ENCODE results near the gene NEK9. TPM values are rescaled to one million over a fixed set of nuclear protein-coding genes. Genes with fewer than 3 reads are reported as not detected.
"Not testable (repeated sequence)": the region's sequence is repeated elsewhere in the genome, so short reads cannot be mapped to it uniquely, and the experiment has no call there.

Gene NEK9
- total RNA-seq, 1 donor from 2014 or later: 119 TPM

- ATAC-seq (no peak), DNase-seq (no peak)
- intact Hi-C loops (cut with micrococcal nuclease): loop anchor here (10.0 kb wide), 1 partner anchor 135 kb away; no protein-coding TSS in a partner anchor
Measured at GRCh38 chr14:75079521-75079920, 47.3 kb downstream of the NEK9 start.

GRCh38 chr14:75077794-75078193, 49.1 kb downstream of the NEK9 start:
- DNase-seq (no peak), ATAC-seq (no peak)
- intact Hi-C loops (cut with micrococcal nuclease): loop anchor here (10.0 kb wide), 1 partner anchor 133 kb away; no protein-coding TSS in a partner anchor

GRCh38 chr14:75070383-75070782, 56.5 kb downstream of the NEK9 start:
- no peak for ATAC-seq
- DNase-seq: no peak
- intact Hi-C loops (cut with micrococcal nuclease): loop anchor here (10.0 kb wide), 1 partner anchor 126 kb away; no protein-coding TSS in a partner anchor

GRCh38 chr14:75069811-75070145, 57.1 kb downstream of the NEK9 start:
- intact Hi-C loops (cut with micrococcal nuclease): loop anchor here (10.0 kb wide), 1 partner anchor 125 kb away; no protein-coding TSS in a partner anchor
- ATAC-seq: peak; percentile 21
- DNase-seq: no peak

- ATAC-seq (peak; percentile 93), DNase-seq (peak; percentile 99)
- intact Hi-C loops (cut with micrococcal nuclease): no loop called here
Measured at GRCh38 chr14:75069121-75069810, 57.6 kb downstream of the NEK9 start, which contains the start of gene ZC2HC1C. ZC2HC1C (plus strand) TSS chr14:75069641; CDS start chr14:75070574, 933 bp downstream.

GRCh38 chr14:75068294-75069120, 58.3 kb downstream of the NEK9 start:
- peak; percentile 0 for ATAC-seq

GRCh38 chr14:75067765-75068164, 59.1 kb downstream of the NEK9 start:
- intact Hi-C loops (cut with micrococcal nuclease); ATAC-seq; DNase-seq: not testable (repeated sequence)

More at GRCh38 chr14:75068294-75069120, 58.3 kb downstream of the NEK9 start:
- intact Hi-C loops (cut with micrococcal nuclease): no loop called here
- no peak for DNase-seq

- ATAC-seq (no peak), DNase-seq (no peak)
- intact Hi-C loops (cut with micrococcal nuclease): no loop called here
Measured at GRCh38 chr14:75067212-75067611, 59.6 kb downstream of the NEK9 start.

- intact Hi-C loops (cut with micrococcal nuclease): no loop called here
Measured at GRCh38 chr14:75066691-75067090, 60.2 kb downstream of the NEK9 start.

DNA sequence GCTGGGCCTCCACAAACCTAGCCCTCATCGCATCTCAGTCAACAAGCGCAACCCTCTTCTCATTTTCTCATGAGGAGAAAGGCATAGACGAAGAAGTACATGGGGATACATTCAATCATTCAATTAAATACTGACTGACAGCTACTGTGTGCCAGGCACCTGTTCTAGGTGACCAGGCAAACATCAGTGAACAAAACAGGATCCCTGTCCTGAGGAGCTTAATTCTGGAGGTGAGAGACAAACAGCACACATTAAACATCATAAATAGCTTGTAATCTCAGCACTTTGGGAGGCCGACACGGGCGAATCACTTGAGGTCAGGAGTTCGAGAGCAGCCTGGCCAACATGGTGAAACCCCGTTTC, 62.7 kb downstream of the NEK9 start:
- DNase-seq (no peak), ATAC-seq (no peak)
- intact Hi-C loops (cut with micrococcal nuclease): no loop called here

More at GRCh38 chr14:75066691-75067090, 60.2 kb downstream of the NEK9 start:
- no peak for DNase-seq
- ATAC-seq: no peak

GRCh38 chr14:75063491-75064204, 63.2 kb downstream of the NEK9 start, which contains the start of gene ACYP1:
ACYP1 (minus strand) TSS chr14:75064024; CDS start chr14:75063553, 471 bp downstream.
- DNase-seq: peak; percentile 95
- intact Hi-C loops (cut with micrococcal nuclease): no loop called here

GRCh38 chr14:75063013-75063412, 63.8 kb downstream of the NEK9 start:
- ATAC-seq: no peak
- intact Hi-C loops (cut with micrococcal nuclease): no loop called here

More at GRCh38 chr14:75063491-75064204, 63.2 kb downstream of the NEK9 start, which contains the start of gene ACYP1:
- peak; percentile 93 for ATAC-seq

DNA sequence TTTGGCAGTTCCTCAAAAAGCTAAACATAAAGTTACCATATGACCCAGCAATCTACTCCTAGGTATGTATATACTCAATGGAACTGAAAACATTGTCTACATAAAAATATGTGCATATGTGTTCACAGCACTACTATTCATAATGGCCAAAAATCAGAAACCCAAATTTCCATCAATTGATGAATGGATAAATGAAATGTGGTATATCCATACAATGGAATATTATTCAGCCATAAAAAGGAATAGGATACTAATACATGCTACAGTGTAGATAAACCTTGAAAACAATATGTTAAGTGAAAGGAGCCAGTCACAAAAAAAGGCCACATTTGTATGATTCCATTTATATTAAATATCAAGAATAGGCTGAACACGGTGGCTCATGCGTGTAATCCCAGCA, 66.4 kb downstream of the NEK9 start:
- ATAC-seq: no peak
- intact Hi-C loops (cut with micrococcal nuclease): no loop called here
- DNase-seq: no peak

More at GRCh38 chr14:75063013-75063412, 63.8 kb downstream of the NEK9 start:
- no peak for DNase-seq

GRCh38 chr14:75059642-75060041, 67.2 kb downstream of the NEK9 start:
- intact Hi-C loops (cut with micrococcal nuclease): no loop called here
- ATAC-seq (no peak), DNase-seq (no peak)

DNA sequence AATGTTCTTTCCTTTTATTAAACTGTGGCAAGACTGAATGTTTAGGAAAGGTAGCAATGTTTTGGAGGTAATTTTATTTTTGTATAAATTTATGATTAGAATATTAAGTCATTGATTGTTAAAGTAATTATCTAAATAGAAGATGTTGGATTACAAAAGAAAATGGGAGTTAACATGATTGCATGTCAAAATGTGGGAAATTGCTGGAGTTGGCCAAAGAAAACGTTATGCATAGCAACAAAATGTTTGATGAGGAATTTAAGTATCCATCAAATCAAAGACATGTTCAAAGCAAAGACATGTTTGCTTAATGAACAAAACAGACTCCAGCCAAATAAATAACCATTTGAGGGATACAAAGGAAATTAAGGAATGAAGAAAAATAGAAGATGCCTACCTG, 72.4 kb downstream of the NEK9 start:
- no peak for DNase-seq
- no peak for ATAC-seq
- intact Hi-C loops (cut with micrococcal nuclease): no loop called here

GRCh38 chr14:75053396-75054291, 73.2 kb downstream of the NEK9 start:
- intact Hi-C loops (cut with micrococcal nuclease): no loop called here
- DNase-seq (no peak), ATAC-seq (no peak)

DNA sequence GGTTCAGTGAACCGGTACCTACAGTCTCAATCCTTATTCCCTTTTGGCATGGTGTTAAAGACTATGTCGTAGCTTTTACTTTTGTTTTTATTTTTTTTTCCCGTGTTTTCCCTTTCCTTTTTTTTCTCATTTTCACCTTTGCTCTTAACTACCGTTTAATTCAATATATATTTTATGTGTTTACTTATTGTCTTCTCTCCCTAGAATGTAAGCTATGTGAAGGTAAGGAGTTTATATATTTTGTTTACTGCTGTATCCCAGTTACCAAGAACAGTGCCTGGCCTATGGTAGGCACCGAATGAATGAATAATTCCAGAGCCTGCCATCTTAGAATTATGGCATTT, 75.3 kb downstream of the NEK9 start:
- DNase-seq (no peak), ATAC-seq (no peak)
- intact Hi-C loops (cut with micrococcal nuclease): no loop called here

- peak; percentile 93 for ATAC-seq
- intact Hi-C loops (cut with micrococcal nuclease): no loop called here
- peak; percentile 93 for DNase-seq
Measured at GRCh38 chr14:75050852-75051555, 75.8 kb downstream of the NEK9 start, which contains the start of gene MLH3. MLH3 (minus strand) TSS chr14:75051467; CDS start chr14:75049655, 1,812 bp downstream.

All from left ventricle myocardium superior (tissue), 1 donor.